Measurements from ENCODE around the gene ERP44. TPM values are rescaled to one million over a fixed set of nuclear protein-coding genes. Genes with fewer than 3 reads are reported as not detected.

Gene ERP44
- total RNA-seq, 4 donors from 2014 or later: 7.6 to 21.9 (median 12.6) TPM

- Histone ChIP-seq H3K36me3 (no peaks in the 10 kb centered on the region), H3K27me3 (no peaks in the 10 kb centered on the region), H3K9me3 (no peaks in the 10 kb centered on the region), H3K4me3 (no peak overlapping the region), H3K4me1 (peaks cover 0 to 4% of the 10 kb centered on the region in 2 donors), H3K27ac (no peak overlapping the region)
- intact Hi-C loops (cut with DNase I; ENCODE audit: low total_unique reads): no loop called here
- TF ChIP-seq CTCF (IDR thresholded peaks at IDR 0.05) (no peak), POLR2A (IDR thresholded peaks at IDR 0.05) (no peak)
- no peak for DNase-seq
These were observed 33.2 kb upstream of the ERP44 start for GRCh38 chr9:100131875-100132430.

GRCh38 chr9:100131216-100131615 is 32.4 kb upstream of the ERP44 start:
- no peaks in the 10 kb centered on the region for H3K27me3 ChIP-seq
- H3K4me1 ChIP-seq: peaks cover 0 to 4% of the 10 kb centered on the region in 2 donors
- no peaks in the 10 kb centered on the region for H3K9me3 ChIP-seq
- DNase-seq: no peak
- TF ChIP-seq CTCF (IDR thresholded peaks at IDR 0.05): no peak
- no peak for TF ChIP-seq POLR2A (IDR thresholded peaks at IDR 0.05)
- intact Hi-C loops (cut with DNase I; ENCODE audit: low total_unique reads): no loop called here
- no peak overlapping the region for H3K27ac ChIP-seq
- H3K4me3 ChIP-seq: no peak overlapping the region
- H3K36me3 ChIP-seq: no peaks in the 10 kb centered on the region

GRCh38 chr9:100129772-100130171 is 31.0 kb upstream of the ERP44 start:
- Histone ChIP-seq H3K4me3 (no peak overlapping the region), H3K4me1 (peaks cover 0 to 4% of the 10 kb centered on the region in 2 donors), H3K27me3 (no peaks in the 10 kb centered on the region), H3K9me3 (no peaks in the 10 kb centered on the region), H3K36me3 (no peaks in the 10 kb centered on the region), H3K27ac (no peak overlapping the region)
- TF ChIP-seq CTCF (IDR thresholded peaks at IDR 0.05) (no peak), POLR2A (IDR thresholded peaks at IDR 0.05) (no peak)
- intact Hi-C loops (cut with DNase I; ENCODE audit: low total_unique reads): no loop called here
- DNase-seq: no peak

GRCh38 chr9:100126423-100126822 is 27.6 kb upstream of the ERP44 start:
- H3K9me3 ChIP-seq: no peaks in the 10 kb centered on the region
- H3K27ac ChIP-seq: no peak overlapping the region
- no peaks in the 10 kb centered on the region for H3K27me3 ChIP-seq
- H3K4me3 ChIP-seq: no peak overlapping the region
- TF ChIP-seq POLR2A (IDR thresholded peaks at IDR 0.05): no peak
- no peak for TF ChIP-seq CTCF (IDR thresholded peaks at IDR 0.05)
- intact Hi-C loops (cut with DNase I; ENCODE audit: low total_unique reads): no loop called here
- no peaks in the 10 kb centered on the region for H3K36me3 ChIP-seq
- H3K4me1 ChIP-seq: peaks cover 0 to 4% of the 10 kb centered on the region in 2 donors
- DNase-seq: no peak

GRCh38 chr9:100125910-100126309 is 27.1 kb upstream of the ERP44 start:
- no peaks in the 10 kb centered on the region for H3K9me3 ChIP-seq
- no peak for DNase-seq
- no peak overlapping the region for H3K4me3 ChIP-seq
- intact Hi-C loops (cut with DNase I; ENCODE audit: low total_unique reads): no loop called here
- H3K27ac ChIP-seq: no peak overlapping the region
- no peaks in the 10 kb centered on the region for H3K27me3 ChIP-seq
- TF ChIP-seq CTCF (IDR thresholded peaks at IDR 0.05) (no peak), POLR2A (IDR thresholded peaks at IDR 0.05) (no peak)
- no peaks in the 10 kb centered on the region for H3K36me3 ChIP-seq
- peaks cover 0 to 4% of the 10 kb centered on the region in 2 donors for H3K4me1 ChIP-seq
